Thyroid gland (tissue), 4 donors: ENCODE results near the gene SMIM10L2A.

Experiments
- POLR2A ChIP-seq, 2 donors: fragments of 450-650 bp; IDR thresholded peaks; one replicate each; pipeline ENCODE4 v1.6.1; 2017; ENCODE audit warnings: antibody characterized with exemption in 2 of 2, mild to moderate bottlenecking in 2 of 2, moderate library complexity in 1 of 2
- TF ChIP-seq, protein P1 (sequence below), 6 experiments: fragments of 200-600 bp in 3 of 6; fragments of 450-650 bp in 3 of 6; sonication (generic) in 3 of 6; IDR thresholded peaks; one replicate each; pipeline ENCODE4 v1.5.1; 2016 to 2019; ENCODE audit warnings: antibody characterized with exemption in 6 of 6, mild to moderate bottlenecking in 2 of 6, inconsistent platforms in 1 of 6, moderate library complexity in 1 of 6

DNA sequence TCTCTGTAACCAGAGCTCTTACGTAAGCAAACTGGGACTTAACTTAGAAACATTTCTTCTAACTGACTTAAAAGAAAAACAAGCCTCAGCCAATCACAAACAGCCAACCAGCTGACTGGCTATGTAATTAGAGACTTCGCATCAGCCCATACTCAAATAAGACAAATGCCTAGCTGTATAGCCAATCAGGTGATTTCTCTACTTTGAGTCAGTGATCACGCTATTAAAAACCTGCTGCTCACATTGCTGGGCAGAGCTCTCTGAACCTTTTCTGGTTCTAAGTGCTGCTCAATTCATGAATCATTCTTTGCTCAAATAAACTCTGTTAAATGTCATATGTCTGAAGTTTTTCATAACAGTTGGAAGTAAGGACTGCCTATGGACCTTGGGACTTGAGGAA lies 9.9 kb upstream of the SMIM10L2A start:
- TF ChIP-seq, protein P1, sequence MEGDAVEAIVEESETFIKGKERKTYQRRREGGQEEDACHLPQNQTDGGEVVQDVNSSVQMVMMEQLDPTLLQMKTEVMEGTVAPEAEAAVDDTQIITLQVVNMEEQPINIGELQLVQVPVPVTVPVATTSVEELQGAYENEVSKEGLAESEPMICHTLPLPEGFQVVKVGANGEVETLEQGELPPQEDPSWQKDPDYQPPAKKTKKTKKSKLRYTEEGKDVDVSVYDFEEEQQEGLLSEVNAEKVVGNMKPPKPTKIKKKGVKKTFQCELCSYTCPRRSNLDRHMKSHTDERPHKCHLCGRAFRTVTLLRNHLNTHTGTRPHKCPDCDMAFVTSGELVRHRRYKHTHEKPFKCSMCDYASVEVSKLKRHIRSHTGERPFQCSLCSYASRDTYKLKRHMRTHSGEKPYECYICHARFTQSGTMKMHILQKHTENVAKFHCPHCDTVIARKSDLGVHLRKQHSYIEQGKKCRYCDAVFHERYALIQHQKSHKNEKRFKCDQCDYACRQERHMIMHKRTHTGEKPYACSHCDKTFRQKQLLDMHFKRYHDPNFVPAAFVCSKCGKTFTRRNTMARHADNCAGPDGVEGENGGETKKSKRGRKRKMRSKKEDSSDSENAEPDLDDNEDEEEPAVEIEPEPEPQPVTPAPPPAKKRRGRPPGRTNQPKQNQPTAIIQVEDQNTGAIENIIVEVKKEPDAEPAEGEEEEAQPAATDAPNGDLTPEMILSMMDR (IDR thresholded peaks at IDR 0.05) = no peak
- TF ChIP-seq POLR2A (IDR thresholded peaks at IDR 0.05) = no peak
